ENCODE results near the gene ATG9B.

DNA sequence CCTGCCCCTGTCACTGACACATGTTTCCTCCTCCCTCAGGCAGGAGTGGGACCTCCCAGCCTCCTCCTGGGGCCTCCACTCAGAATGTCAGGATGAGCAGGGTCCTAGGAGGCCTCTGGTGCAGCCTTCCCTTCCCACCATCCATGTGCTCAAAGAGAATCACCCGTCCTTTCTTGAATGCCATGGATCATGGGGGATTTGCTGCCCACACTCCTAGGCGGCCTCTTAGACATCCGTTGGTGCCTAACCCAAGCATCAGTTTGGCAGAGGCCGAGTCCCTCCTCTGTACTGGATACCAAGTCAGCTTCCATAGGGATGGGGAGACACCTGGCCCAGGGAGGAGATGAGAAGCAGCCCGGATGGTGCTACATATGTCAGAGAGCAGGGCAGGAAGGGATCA lies 26.5 kb downstream of the ATG9B start:
- TF ChIP-seq, protein P1, sequence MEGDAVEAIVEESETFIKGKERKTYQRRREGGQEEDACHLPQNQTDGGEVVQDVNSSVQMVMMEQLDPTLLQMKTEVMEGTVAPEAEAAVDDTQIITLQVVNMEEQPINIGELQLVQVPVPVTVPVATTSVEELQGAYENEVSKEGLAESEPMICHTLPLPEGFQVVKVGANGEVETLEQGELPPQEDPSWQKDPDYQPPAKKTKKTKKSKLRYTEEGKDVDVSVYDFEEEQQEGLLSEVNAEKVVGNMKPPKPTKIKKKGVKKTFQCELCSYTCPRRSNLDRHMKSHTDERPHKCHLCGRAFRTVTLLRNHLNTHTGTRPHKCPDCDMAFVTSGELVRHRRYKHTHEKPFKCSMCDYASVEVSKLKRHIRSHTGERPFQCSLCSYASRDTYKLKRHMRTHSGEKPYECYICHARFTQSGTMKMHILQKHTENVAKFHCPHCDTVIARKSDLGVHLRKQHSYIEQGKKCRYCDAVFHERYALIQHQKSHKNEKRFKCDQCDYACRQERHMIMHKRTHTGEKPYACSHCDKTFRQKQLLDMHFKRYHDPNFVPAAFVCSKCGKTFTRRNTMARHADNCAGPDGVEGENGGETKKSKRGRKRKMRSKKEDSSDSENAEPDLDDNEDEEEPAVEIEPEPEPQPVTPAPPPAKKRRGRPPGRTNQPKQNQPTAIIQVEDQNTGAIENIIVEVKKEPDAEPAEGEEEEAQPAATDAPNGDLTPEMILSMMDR (IDR thresholded peaks at IDR 0.05), result no peak
- TF ChIP-seq POLR2A (IDR thresholded peaks at IDR 0.05), result no peak

Data from body of pancreas (tissue), 4 donors.